ENCODE measurements around the gene TBC1D20.

DNA sequence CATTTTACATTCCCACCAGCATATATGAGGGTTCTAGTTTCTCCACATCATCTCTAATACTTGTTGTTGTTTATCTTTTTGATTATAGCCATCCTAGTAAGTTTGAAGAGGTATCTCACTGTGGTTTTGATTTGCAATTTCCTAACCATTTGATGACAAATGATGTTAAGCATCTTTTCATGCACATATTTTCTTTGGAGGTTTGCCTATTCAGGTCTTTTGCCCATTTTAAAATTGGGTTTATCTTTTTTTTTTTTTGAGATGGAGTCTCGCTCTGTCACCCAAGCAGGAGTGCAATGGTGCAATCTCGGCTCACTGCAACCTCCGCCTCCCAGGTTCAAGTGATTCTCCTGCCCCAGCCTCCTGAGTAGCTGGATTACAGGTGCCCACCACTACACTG, 50.3 kb downstream of the TBC1D20 start:
- TF ChIP-seq MXI1 (IDR thresholded peaks at IDR 0.05; ENCODE audit: borderline replicate concordance, low read depth, low read length) (no peak), RFX5 (IDR thresholded peaks at IDR 0.05; ENCODE audit: low read depth, low read length) (no peak), NFE2L2 (IDR thresholded peaks at IDR 0.05; ENCODE audit: low read depth, low read length) (no peak), MAZ (IDR thresholded peaks at IDR 0.05; ENCODE audit: borderline replicate concordance, low read depth, low read length) (no peak), POLR2A (IDR thresholded peaks at IDR 0.05; ENCODE audit: low read depth, low read length) (no peak), SMC3 (IDR thresholded peaks at IDR 0.05; ENCODE audit: low read depth, low read length) (no peak), RAD21 (IDR thresholded peaks at IDR 0.05; ENCODE audit: low read length) (no peak)
- TF ChIP-seq, protein P1, sequence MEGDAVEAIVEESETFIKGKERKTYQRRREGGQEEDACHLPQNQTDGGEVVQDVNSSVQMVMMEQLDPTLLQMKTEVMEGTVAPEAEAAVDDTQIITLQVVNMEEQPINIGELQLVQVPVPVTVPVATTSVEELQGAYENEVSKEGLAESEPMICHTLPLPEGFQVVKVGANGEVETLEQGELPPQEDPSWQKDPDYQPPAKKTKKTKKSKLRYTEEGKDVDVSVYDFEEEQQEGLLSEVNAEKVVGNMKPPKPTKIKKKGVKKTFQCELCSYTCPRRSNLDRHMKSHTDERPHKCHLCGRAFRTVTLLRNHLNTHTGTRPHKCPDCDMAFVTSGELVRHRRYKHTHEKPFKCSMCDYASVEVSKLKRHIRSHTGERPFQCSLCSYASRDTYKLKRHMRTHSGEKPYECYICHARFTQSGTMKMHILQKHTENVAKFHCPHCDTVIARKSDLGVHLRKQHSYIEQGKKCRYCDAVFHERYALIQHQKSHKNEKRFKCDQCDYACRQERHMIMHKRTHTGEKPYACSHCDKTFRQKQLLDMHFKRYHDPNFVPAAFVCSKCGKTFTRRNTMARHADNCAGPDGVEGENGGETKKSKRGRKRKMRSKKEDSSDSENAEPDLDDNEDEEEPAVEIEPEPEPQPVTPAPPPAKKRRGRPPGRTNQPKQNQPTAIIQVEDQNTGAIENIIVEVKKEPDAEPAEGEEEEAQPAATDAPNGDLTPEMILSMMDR (conservative IDR thresholded peaks at IDR 0.05; ENCODE audit: low read depth, low read length) = no peak

All from IMR-90 (cell line).